Kidney epithelial cell (primary cell): Measurements from ENCODE around the gene EPB41L4B. TPM values are rescaled to one million over a fixed set of nuclear protein-coding genes. Genes with fewer than 3 reads are reported as not detected.

Source experiments
- DNase-seq: peaks from one replicate; pipeline ENCODE4 v3.0.0-alpha.2; 2010; ENCODE audit warnings: low read depth
- H3K27me3 ChIP-seq: 2 replicates; pipeline ENCODE4 v1.6.0; 2011; ENCODE audit warnings: low read length; ENCODE audit not compliant: control insufficient read depth, insufficient read depth
- H3K36me3 ChIP-seq: 2 replicates; pipeline ENCODE4 v1.5.1; 2011; ENCODE audit warnings: low read length; ENCODE audit not compliant: control insufficient read depth, insufficient read depth
- H3K4me3 ChIP-seq: 2 replicates; pipeline ENCODE4 v1.5.1; 2011; ENCODE audit warnings: low read depth, mild to moderate bottlenecking, control low read depth, low read length
- total RNA-seq: library from RNA; depleted of rRNA; stranded (reverse); fragments of >200 nt; gene quantifications from 2 replicates; pipeline ENCODE4 v1.2.3, GENCODE V29; 2015
- TF ChIP-seq, protein P1 (sequence below): IDR thresholded peaks from 2 replicates; pipeline ENCODE4 v1.5.1; 2011; ENCODE audit warnings: mild to moderate bottlenecking, moderate library complexity, low read length, control low read depth, inconsistent platforms; ENCODE audit not compliant: insufficient read depth, poor library complexity, severe bottlenecking

EPB41L4B gene
- total RNA-seq, 1 donor from 2014 or later: 11.0 TPM

DNA sequence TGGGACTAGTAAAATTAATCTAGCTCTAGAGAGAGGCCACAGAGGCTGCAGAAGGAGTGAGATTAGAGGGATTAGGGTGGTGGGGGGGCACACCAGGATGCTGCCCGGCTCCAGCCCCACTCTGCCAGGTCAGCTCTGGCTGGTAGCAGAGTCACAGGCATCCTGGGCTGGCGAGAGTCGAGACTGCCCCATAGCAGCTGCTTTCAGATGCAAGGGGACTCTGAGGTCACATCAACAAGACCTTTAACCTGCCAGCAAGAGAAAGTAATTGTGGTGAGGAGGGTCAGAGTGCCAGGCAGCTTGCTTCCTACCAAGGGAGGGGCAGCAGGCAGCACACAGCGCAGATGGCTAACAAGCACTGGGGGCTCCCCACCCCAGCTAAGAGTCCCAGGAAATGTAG, 7.5 kb downstream of the EPB41L4B start:
- TF ChIP-seq, protein P1, sequence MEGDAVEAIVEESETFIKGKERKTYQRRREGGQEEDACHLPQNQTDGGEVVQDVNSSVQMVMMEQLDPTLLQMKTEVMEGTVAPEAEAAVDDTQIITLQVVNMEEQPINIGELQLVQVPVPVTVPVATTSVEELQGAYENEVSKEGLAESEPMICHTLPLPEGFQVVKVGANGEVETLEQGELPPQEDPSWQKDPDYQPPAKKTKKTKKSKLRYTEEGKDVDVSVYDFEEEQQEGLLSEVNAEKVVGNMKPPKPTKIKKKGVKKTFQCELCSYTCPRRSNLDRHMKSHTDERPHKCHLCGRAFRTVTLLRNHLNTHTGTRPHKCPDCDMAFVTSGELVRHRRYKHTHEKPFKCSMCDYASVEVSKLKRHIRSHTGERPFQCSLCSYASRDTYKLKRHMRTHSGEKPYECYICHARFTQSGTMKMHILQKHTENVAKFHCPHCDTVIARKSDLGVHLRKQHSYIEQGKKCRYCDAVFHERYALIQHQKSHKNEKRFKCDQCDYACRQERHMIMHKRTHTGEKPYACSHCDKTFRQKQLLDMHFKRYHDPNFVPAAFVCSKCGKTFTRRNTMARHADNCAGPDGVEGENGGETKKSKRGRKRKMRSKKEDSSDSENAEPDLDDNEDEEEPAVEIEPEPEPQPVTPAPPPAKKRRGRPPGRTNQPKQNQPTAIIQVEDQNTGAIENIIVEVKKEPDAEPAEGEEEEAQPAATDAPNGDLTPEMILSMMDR: no peak

DNA sequence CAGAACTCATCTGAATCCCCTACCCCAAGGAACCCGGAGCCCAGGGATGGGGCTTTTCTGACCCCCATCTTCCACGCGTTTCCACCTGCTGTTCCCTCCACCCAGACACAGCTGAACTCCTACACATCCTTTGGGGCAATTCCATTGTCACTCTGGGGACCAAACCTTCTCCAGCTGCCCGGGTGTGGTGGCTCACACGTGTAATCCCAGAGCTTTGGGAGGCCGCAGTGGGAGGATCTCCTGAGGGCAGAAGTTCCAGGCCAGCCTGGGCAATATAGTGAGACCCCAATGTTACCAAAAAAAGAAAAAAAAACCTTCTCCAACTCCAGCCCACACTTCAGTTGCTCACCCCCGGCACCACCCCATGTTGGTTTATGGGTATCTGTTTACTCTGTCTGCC, 8.1 kb downstream of the EPB41L4B start:
- H3K27me3 ChIP-seq: no peaks in the 10 kb centered on the region
- H3K36me3 ChIP-seq: no peaks in the 10 kb centered on the region
- H3K4me3 ChIP-seq: no peak overlapping the region
- TF ChIP-seq, protein P1: no peak
- no peak for DNase-seq

More for the DNA sequence above, 7.5 kb downstream of the EPB41L4B start:
- Histone ChIP-seq H3K4me3 (no peak overlapping the region), H3K27me3 (no peaks in the 10 kb centered on the region), H3K36me3 (no peaks in the 10 kb centered on the region)
- no peak for DNase-seq

DNA sequence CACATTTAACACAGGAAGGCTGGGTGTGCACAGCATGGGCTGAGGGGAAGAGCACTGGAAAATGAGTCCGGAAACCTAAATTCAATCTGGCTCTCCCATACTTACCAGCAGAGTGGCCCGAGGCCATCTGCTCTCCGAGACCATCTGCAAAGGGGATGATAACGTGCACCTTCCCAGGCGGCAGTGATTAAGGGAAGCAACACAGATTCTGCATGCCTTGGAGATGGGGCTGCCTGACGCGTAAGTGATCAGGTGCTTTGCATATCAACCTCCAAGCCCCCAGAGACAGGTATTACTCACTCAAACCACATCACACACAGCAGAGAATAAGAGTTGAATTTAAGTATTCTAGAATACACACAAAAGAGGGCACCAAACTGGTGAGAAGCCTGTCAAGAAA, 9.1 kb downstream of the EPB41L4B start:
- no peak for DNase-seq
- H3K36me3 ChIP-seq: no peaks in the 10 kb centered on the region
- TF ChIP-seq, protein P1: no peak
- no peaks in the 10 kb centered on the region for H3K27me3 ChIP-seq
- no peak overlapping the region for H3K4me3 ChIP-seq

DNA sequence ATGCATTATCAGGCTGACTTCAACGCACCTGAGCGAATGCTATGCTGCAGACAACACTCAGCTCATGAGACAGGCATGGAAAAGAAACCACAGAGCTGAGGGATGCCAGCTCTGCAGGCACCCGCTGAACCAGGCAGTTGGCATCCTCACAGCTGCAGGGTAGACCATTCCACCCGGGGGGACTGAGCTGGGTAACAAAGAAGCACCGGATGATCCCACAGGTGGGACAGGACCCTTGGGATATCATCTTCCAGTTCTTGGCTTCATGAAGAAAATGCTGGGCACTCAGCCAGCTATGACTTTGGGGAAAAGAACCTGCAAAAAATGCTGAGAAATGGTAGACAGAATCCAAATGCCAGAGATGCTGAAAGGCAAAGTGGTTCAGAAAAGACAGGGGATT, 9.6 kb downstream of the EPB41L4B start:
- no peaks in the 10 kb centered on the region for H3K27me3 ChIP-seq
- DNase-seq: no peak
- no peaks in the 10 kb centered on the region for H3K36me3 ChIP-seq
- no peak overlapping the region for H3K4me3 ChIP-seq
- TF ChIP-seq, protein P1: no peak

DNA sequence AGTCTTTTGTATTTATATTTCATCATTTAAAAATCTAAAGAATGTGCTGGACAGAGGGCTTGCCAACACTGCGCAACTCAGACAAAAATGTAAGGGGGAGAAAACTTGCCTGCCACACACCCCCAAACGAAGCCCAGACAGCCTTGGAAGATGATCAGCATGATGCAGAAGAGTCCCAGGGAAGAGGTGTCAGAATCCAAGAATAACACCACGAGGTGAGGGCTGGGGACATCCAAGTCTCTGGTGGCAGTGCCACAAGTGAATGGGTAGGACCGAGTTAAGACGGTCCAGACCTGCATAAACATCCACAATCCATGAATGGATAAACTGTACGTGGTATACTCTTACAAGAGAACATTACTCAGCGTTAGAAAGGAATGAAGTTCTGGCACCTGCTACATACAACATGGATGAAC, 10.4 kb downstream of the EPB41L4B start:
- Histone ChIP-seq H3K4me3 (no peak overlapping the region), H3K36me3 (no peaks in the 10 kb centered on the region), H3K27me3 (no peaks in the 10 kb centered on the region)
- TF ChIP-seq, protein P1: no peak
- DNase-seq: no peak

DNA sequence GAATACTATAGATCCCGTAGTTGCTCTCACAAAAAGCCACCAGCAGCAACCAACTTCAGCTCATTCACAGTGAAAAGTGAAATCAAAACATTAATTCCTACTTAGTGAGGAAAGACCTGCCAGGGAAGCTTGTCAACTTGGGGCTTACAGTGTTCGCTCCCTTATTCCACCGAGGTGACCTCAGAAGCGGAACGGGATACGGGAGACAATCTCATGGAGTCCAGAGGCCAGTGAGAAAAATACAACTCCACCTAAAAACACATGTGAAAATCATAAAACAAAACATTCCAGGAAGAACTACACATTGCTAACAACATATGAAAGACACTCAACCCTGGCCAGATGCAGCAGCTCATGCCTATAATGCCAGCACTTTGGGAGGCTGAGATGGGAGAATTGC, 11.6 kb downstream of the EPB41L4B start:
- no peaks in the 10 kb centered on the region for H3K27me3 ChIP-seq
- H3K36me3 ChIP-seq: no peaks in the 10 kb centered on the region
- no peak overlapping the region for H3K4me3 ChIP-seq
- TF ChIP-seq, protein P1: no peak
- no peak for DNase-seq
